ENCODE data around the gene ITPA. TPM values are rescaled to one million over a fixed set of nuclear protein-coding genes. Genes with fewer than 3 reads are reported as not detected.

The ITPA gene
- total and polyA plus RNA-seq, 2 of the 8 experiments (the other 6 are each of a cell fraction or from before 2014, with no cell fraction given) = 88.2 to 94.0 TPM

DNA sequence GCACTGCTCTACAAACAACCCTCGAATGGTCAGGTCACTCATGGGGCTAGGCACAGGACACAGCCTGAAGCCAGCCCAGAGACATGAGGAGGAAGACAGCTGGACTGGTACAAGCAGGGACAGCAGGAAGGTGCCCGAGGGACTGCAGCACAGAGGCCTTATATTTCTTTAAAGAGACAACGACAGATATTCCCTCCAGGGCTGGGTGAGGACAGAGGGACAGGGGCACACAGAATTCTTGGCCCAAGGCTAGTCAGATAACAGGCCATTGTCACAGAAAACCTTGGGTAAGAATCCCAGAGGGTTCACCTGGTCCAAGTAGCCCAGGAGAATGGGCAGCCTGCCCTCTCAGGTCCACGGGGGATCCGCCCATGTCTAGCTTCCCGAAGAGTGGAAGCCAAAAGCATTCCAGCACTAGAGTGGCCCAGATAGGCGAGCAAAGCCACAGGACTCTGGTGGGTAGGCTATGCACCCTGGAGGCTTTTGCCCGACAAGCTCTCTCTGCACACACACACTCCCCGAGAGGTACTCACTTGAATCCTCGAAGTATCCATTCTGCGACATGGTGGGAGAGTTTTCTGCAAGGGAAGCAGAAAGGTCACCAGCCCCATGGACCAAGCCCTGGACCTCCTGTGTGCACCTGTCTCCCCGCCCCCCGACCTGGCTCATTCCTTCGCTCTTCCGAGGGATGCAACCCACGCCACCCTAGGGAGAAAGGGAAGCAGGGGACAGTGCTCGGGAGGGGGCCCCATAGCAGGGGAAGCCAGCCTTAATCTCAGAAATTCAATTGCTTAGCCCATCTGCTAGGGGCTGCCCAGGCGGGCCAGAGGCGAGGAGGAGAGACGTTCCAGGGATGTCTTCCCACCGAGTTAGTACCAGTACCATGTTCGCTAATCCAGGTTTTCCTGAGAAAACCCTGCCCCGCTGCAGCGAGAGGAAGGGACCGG, 28.0 kb downstream of the ITPA start:
- H3K18ac ChIP-seq (ENCODE audit: extremely low read depth, low read length) = no peak overlapping the region
- CTCF ChIA-PET (ENCODE audit: partially characterized antibody) = interaction anchor here (1.1 to 3.3 kb wide), 4 partner anchors 10 to 18 kb away, joined by 3 to 15 read pairs (median 10); no protein-coding TSS in a partner anchor
- H3K23me2 ChIP-seq (ENCODE audit: low read depth, low read length) = peaks cover 16% of the 10 kb centered on the region; the same call in 1 of the 2 replicates
- H2AFZ ChIP-seq (ENCODE audit: low read length) = no peak overlapping the region
- no peak overlapping the region for H4K91ac ChIP-seq (replicated peaks; ENCODE audit: insufficient read length, low read length)
- no peak overlapping the region for H3K4ac ChIP-seq (replicated peaks; ENCODE audit: insufficient read length, low read depth, low read length)
- DNase-seq (ENCODE audit: low read depth in 1 of 2, low spot score in 2 of 2) (no peak), FAIRE-seq (no peak)
- peak overlapping the region; percentile 82; the same call in 1 of the 2 replicates for H2AK5ac ChIP-seq (ENCODE audit: low read depth, low read length)
- H4K8ac ChIP-seq (ENCODE audit: extremely low read depth, insufficient read depth, low read length) = no peak overlapping the region; the same call in 1 of the 2 replicates
- no peak overlapping the region for H3K56ac ChIP-seq (replicated peaks; ENCODE audit: insufficient read length, low read depth, low read length)
- H3K4me2 ChIP-seq (ENCODE audit: insufficient read depth in 1 of 2, low read depth in 2 of 2, low read length in 2 of 2) = peak overlapping the region; percentile 87 to 99
- no peak overlapping the region for H3K23ac ChIP-seq (ENCODE audit: insufficient read length)
- H3K79me2 ChIP-seq (ENCODE audit: control insufficient read depth in 1 of 2, insufficient read depth in 2 of 2, low read length in 2 of 2) = no peaks in the 10 kb centered on the region
- peaks cover 0 to 19% (median 7%) of the 10 kb centered on the region in 4 experiments; a peak in 6 of 7 replicates for H3K4me1 ChIP-seq (replicated peaks in 1 of 4; ENCODE audit: control insufficient read depth in 3 of 4, insufficient read depth in 4 of 4, low read length in 3 of 4)
- H3K27ac ChIP-seq (ENCODE audit: low read depth, low read length) = no peak overlapping the region
- TF ChIP-seq, protein P1, sequence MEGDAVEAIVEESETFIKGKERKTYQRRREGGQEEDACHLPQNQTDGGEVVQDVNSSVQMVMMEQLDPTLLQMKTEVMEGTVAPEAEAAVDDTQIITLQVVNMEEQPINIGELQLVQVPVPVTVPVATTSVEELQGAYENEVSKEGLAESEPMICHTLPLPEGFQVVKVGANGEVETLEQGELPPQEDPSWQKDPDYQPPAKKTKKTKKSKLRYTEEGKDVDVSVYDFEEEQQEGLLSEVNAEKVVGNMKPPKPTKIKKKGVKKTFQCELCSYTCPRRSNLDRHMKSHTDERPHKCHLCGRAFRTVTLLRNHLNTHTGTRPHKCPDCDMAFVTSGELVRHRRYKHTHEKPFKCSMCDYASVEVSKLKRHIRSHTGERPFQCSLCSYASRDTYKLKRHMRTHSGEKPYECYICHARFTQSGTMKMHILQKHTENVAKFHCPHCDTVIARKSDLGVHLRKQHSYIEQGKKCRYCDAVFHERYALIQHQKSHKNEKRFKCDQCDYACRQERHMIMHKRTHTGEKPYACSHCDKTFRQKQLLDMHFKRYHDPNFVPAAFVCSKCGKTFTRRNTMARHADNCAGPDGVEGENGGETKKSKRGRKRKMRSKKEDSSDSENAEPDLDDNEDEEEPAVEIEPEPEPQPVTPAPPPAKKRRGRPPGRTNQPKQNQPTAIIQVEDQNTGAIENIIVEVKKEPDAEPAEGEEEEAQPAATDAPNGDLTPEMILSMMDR (IDR thresholded peaks at IDR 0.05; ENCODE audit: control extremely low read depth in 1 of 3, insufficient read depth in 1 of 3, low read depth in 1 of 3, low read length in 3 of 3) = no peak
- TF ChIP-seq CHD1 (IDR thresholded peaks at IDR 0.05; ENCODE audit: low read depth, low read length) (no peak), BCL11A (IDR thresholded peaks at IDR 0.05; ENCODE audit: low read depth in 2 of 2, low read length in 2 of 2) (no peak), BACH1 (IDR thresholded peaks at IDR 0.05; ENCODE audit: low read length) (no peak), GABPA (IDR thresholded peaks at IDR 0.05; ENCODE audit: borderline replicate concordance, insufficient read depth, low read length) (no peak)
- H4K20me1 ChIP-seq (replicated peaks in 1 of 2; ENCODE audit: control insufficient read depth in 1 of 2, insufficient read depth in 2 of 2, low read length in 2 of 2) = peaks cover 0 to 11% of the 10 kb centered on the region in 2 experiments
- 0 out of 2 replicates have a peak overlapping the region, but pooled peaks have one; percentile 48 for H2BK20ac ChIP-seq (ENCODE audit: low read length)
- no peak overlapping the region for H2BK120ac ChIP-seq (replicated peaks; ENCODE audit: low read depth, low read length)
- POLR2A ChIA-PET (ENCODE audit: partially characterized antibody) = interaction anchor here (1.0 to 3.1 kb wide), 3 partner anchors 9 to 78 kb away, joined by 3 to 14 read pairs (median 5); partner anchors contain the start of genes FASTKD5 and UBOX5
- no peak overlapping the region for H4K5ac ChIP-seq (ENCODE audit: insufficient read length, low read depth, low read length)
- peaks cover 0 to 5% (median 0%) of the 10 kb centered on the region in 4 experiments; a peak in 1 of 8 replicates for H3K36me3 ChIP-seq (ENCODE audit: control insufficient read depth in 2 of 4, insufficient read depth in 4 of 4, low read length in 3 of 4)
- H3K9me3 ChIP-seq (ENCODE audit: insufficient read depth in 2 of 2, low read depth in 1 of 2, low read length in 1 of 2) = no peaks in the 10 kb centered on the region
- no peak overlapping the region for H3K14ac ChIP-seq (ENCODE audit: insufficient read length)
- H3K4me3 ChIP-seq (ENCODE audit: extremely low read depth in 1 of 4, insufficient read depth in 2 of 4, low read depth in 3 of 4, low read length in 4 of 4) = peak overlapping the region; percentile 47 to 79 (median 76)
- H2BK12ac ChIP-seq (ENCODE audit: low read depth, low read length) = peak overlapping the region; percentile 39; the same call in 1 of the 2 replicates
- no peak overlapping the region for H2BK5ac ChIP-seq (ENCODE audit: low read depth, low read length)
- no peaks in the 10 kb centered on the region for H3K79me1 ChIP-seq (ENCODE audit: low read depth, low read length)
- peak overlapping the region in 1 of 4 experiments; percentile 13; a peak in 1 of 7 replicates for H3K9ac ChIP-seq (replicated peaks in 1 of 4; ENCODE audit: extremely low read depth in 1 of 4, low read depth in 3 of 4, low read length in 3 of 4)
- 76% methylated on average over 19 of the region's 25 CpGs; no CpG with 5 or more reads in 1 of the 2 experiments for WGBS, 2 experiments (ENCODE audit: extremely low coverage in 1 of 2, insufficient coverage in 1 of 2, insufficient read length in 1 of 2, insufficient replicate concordance in 2 of 2, low coverage in 1 of 2, low lambda C conversion rate in 2 of 2, missing lambda C conversion rate in 1 of 2)
- H3K27me3 ChIP-seq (replicated peaks in 1 of 4; ENCODE audit: control insufficient read depth in 3 of 4, extremely low read depth in 1 of 4, insufficient read depth in 3 of 4, low read length in 3 of 4) = peaks cover 13 to 40% (median 35%) of the 10 kb centered on the region in 4 experiments
- no peak overlapping the region for H2BK15ac ChIP-seq (ENCODE audit: low read length)
